Measurements from ENCODE around the gene CLEC16A.

CLEC16A gene

DNA sequence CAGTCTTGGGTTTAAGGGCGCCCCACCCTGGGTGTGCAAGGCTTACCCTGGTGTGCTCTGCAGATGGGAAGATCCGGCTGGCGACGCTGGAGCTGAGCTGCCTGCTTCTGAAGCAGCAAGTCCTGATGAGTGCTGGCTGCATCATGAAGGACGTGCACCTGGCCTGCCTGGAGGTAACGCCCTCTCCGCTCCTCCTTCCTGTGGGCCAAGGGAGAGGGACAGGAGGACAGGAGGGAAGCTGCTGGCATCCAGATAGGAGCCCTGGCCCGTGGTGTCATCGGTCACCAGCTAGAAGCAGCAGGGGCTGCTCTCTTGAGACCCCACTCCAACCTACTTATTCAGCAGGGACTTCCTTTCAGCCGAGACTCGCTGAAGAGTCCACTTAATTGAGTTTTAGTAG, 97.8 kb downstream of the CLEC16A start:
- Histone ChIP-seq H2AFZ (ENCODE audit: low read depth, low read length) (no peak overlapping the region), H3K9me3 (ENCODE audit: insufficient read depth, low read length, severe bottlenecking) (no peaks in the 10 kb centered on the region), H3K9ac (ENCODE audit: low read depth, low read length) (no peak overlapping the region), H3K4me3 (ENCODE audit: low read depth in 1 of 2, low read length in 2 of 2) (no peak overlapping the region), H3K36me3 (ENCODE audit: insufficient read depth, low read length) (peaks cover 76% of the 10 kb centered on the region), H3K27me3 (ENCODE audit: insufficient read depth, low read length, poor library complexity) (no peaks in the 10 kb centered on the region), H4K20me1 (ENCODE audit: insufficient read depth, low read length) (no peaks in the 10 kb centered on the region), H3K4me2 (ENCODE audit: insufficient read depth, low read length) (no peak overlapping the region), H3K79me2 (ENCODE audit: insufficient read depth, low read length) (no peaks in the 10 kb centered on the region), H3K27ac (ENCODE audit: low read length) (peak overlapping the region; percentile 35; the same call in 1 of the 2 replicates), H3K4me1 (ENCODE audit: insufficient read depth, low read length) (peaks cover 22% of the 10 kb centered on the region)
- ATAC-seq (ENCODE audit: insufficient read depth, low read depth) (no peak), DNase-seq (no peak)
- TF ChIP-seq, protein P1, sequence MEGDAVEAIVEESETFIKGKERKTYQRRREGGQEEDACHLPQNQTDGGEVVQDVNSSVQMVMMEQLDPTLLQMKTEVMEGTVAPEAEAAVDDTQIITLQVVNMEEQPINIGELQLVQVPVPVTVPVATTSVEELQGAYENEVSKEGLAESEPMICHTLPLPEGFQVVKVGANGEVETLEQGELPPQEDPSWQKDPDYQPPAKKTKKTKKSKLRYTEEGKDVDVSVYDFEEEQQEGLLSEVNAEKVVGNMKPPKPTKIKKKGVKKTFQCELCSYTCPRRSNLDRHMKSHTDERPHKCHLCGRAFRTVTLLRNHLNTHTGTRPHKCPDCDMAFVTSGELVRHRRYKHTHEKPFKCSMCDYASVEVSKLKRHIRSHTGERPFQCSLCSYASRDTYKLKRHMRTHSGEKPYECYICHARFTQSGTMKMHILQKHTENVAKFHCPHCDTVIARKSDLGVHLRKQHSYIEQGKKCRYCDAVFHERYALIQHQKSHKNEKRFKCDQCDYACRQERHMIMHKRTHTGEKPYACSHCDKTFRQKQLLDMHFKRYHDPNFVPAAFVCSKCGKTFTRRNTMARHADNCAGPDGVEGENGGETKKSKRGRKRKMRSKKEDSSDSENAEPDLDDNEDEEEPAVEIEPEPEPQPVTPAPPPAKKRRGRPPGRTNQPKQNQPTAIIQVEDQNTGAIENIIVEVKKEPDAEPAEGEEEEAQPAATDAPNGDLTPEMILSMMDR (IDR thresholded peaks at IDR 0.05; ENCODE audit: borderline replicate concordance, extremely low read depth, low read length, poor library complexity, severe bottlenecking): no peak
- no peak for TF ChIP-seq EZH2 (IDR thresholded peaks at IDR 0.05; ENCODE audit: borderline replicate concordance, low read depth, low read length, severe bottlenecking)

DNA sequence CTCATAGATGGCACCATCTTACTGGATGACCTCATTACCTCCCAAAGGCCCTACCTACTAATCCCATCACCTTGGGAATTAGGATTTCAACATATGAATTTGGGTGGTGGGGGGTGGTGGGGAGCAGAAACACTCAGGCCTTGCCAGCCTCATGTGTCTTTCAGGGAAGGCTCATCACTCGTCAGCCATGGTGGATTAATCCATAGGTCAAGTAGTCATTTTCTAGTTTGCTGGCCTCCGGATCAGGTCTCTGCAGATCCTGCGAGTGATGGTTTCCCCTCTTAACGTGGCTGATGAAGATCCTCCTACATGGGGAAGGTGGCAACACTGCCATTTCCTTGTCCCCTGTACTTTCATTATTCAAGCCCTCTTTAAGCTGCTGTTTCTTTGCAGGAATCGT, 101.1 kb downstream of the CLEC16A start:
- peaks cover 67% of the 10 kb centered on the region for H3K36me3 ChIP-seq (ENCODE audit: insufficient read depth, low read length)
- ATAC-seq (ENCODE audit: insufficient read depth, low read depth) (peak; percentile 32; the same call in 1 of the 3 replicates), DNase-seq (no peak)
- H4K20me1 ChIP-seq (ENCODE audit: insufficient read depth, low read length): no peaks in the 10 kb centered on the region
- no peak overlapping the region for H3K4me2 ChIP-seq (ENCODE audit: insufficient read depth, low read length)
- peaks cover 52% of the 10 kb centered on the region for H3K4me1 ChIP-seq (ENCODE audit: insufficient read depth, low read length)
- no peak for TF ChIP-seq EZH2 (IDR thresholded peaks at IDR 0.05; ENCODE audit: borderline replicate concordance, low read depth, low read length, severe bottlenecking)
- TF ChIP-seq, protein P1 (IDR thresholded peaks at IDR 0.05; ENCODE audit: borderline replicate concordance, extremely low read depth, low read length, poor library complexity, severe bottlenecking): no peak
- no peaks in the 10 kb centered on the region for H3K79me2 ChIP-seq (ENCODE audit: insufficient read depth, low read length)
- peak overlapping the region; percentile 68 for H3K27ac ChIP-seq (ENCODE audit: low read length)
- no peak overlapping the region for H3K9ac ChIP-seq (ENCODE audit: low read depth, low read length)
- H3K27me3 ChIP-seq (ENCODE audit: insufficient read depth, low read length, poor library complexity): no peaks in the 10 kb centered on the region
- H3K9me3 ChIP-seq (ENCODE audit: insufficient read depth, low read length, severe bottlenecking): no peaks in the 10 kb centered on the region
- H3K4me3 ChIP-seq (ENCODE audit: low read depth in 1 of 2, low read length in 2 of 2): no peak overlapping the region
- H2AFZ ChIP-seq (ENCODE audit: low read depth, low read length): no peak overlapping the region

DNA sequence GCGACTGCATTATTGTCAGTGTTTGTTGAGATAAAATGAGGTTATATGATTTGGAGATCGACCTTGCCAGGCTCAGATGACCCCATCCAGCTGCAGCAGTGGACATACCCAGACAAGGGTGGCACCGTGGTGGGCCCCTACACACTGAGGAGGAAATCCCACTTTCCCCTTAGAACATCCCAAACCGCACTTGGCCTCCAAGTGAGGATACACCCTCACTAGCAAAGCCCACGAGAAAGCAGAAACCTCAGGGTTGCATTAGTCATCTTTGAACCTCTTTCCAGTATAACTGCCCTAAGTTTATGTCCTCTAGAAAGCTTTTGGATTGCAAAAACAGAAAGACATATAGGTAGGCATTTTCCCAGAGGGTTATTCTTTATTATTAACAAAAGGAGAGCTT, 101.5 kb downstream of the CLEC16A start:
- peak overlapping the region; percentile 68 for H3K27ac ChIP-seq (ENCODE audit: low read length)
- H3K4me1 ChIP-seq (ENCODE audit: insufficient read depth, low read length): peaks cover 56% of the 10 kb centered on the region
- DNase-seq: no peak
- H3K4me3 ChIP-seq (ENCODE audit: low read depth in 1 of 2, low read length in 2 of 2): no peak overlapping the region
- no peak for TF ChIP-seq EZH2 (IDR thresholded peaks at IDR 0.05; ENCODE audit: borderline replicate concordance, low read depth, low read length, severe bottlenecking)
- TF ChIP-seq, protein P1 (IDR thresholded peaks at IDR 0.05; ENCODE audit: borderline replicate concordance, extremely low read depth, low read length, poor library complexity, severe bottlenecking): no peak
- peak; percentile 56 for ATAC-seq (ENCODE audit: insufficient read depth, low read depth)
- H3K36me3 ChIP-seq (ENCODE audit: insufficient read depth, low read length): peaks cover 67% of the 10 kb centered on the region
- H2AFZ ChIP-seq (ENCODE audit: low read depth, low read length): no peak overlapping the region
- no peaks in the 10 kb centered on the region for H3K9me3 ChIP-seq (ENCODE audit: insufficient read depth, low read length, severe bottlenecking)
- no peak overlapping the region for H3K9ac ChIP-seq (ENCODE audit: low read depth, low read length)
- no peaks in the 10 kb centered on the region for H3K27me3 ChIP-seq (ENCODE audit: insufficient read depth, low read length, poor library complexity)
- no peaks in the 10 kb centered on the region for H3K79me2 ChIP-seq (ENCODE audit: insufficient read depth, low read length)
- H4K20me1 ChIP-seq (ENCODE audit: insufficient read depth, low read length): no peaks in the 10 kb centered on the region
- no peak overlapping the region for H3K4me2 ChIP-seq (ENCODE audit: insufficient read depth, low read length)
